ENCODE results near the gene SPZ1. TPM values are rescaled to one million over a fixed set of nuclear protein-coding genes. Genes with fewer than 3 reads are reported as not detected.

The SPZ1 gene
- total RNA-seq, 1 experiment from 2014 or later = not detected

DNA sequence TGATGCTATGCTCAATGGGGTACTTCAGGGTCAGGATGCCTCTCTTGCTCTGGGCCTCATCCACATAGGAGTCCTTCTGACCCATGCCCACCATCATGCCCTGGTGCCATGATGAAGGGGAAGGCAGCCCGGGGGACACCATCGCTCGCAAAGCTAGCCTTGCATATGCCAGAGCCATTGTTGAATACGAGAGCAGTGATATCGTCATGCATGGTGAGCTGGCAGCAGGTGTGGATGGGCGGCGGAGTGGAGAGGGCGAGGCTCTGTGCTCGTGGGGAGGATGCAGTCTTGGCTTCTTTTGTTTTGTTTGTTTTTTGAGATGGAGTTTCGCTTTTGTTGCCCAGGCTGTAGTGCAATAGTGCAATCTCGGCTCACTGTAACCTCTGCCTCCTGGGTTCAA is 17.2 kb upstream of the SPZ1 start:
- no peak overlapping the region for H3K4me3 ChIP-seq (ENCODE audit: low read depth, low read length)
- no peaks in the 10 kb centered on the region for H3K36me3 ChIP-seq (ENCODE audit: control insufficient read depth, insufficient read depth, low read length)
- H3K27me3 ChIP-seq (replicated peaks; ENCODE audit: control insufficient read depth, insufficient read depth, low read length) = no peaks in the 10 kb centered on the region
- Mint-ChIP-seq H3K9me3 (ENCODE audit: unreplicated experiment) (no peaks in the 10 kb centered on the region), H3K27me3 (ENCODE audit: insufficient read depth, unreplicated experiment) (no peaks in the 10 kb centered on the region), H3K4me1 (ENCODE audit: low read depth, unreplicated experiment) (no peaks in the 10 kb centered on the region), H3K36me3 (ENCODE audit: insufficient read depth, unreplicated experiment) (no peaks in the 10 kb centered on the region), H3K4me3 (ENCODE audit: unreplicated experiment) (no peak overlapping the region), H3K27ac (ENCODE audit: unreplicated experiment) (no peak overlapping the region)
- intact Hi-C loops (cut with micrococcal nuclease; ENCODE audit: unreplicated experiment) = no loop called here
- ChIA-PET CTCF (no interaction called here), POLR2A (no interaction called here)
- no peak for DNase-seq
- no TSS peak for BruUV-seq (replicated peaks)
- H3K4me1 ChIP-seq = peaks cover 5% of the 10 kb centered on the region
- TF ChIP-seq, protein P1, sequence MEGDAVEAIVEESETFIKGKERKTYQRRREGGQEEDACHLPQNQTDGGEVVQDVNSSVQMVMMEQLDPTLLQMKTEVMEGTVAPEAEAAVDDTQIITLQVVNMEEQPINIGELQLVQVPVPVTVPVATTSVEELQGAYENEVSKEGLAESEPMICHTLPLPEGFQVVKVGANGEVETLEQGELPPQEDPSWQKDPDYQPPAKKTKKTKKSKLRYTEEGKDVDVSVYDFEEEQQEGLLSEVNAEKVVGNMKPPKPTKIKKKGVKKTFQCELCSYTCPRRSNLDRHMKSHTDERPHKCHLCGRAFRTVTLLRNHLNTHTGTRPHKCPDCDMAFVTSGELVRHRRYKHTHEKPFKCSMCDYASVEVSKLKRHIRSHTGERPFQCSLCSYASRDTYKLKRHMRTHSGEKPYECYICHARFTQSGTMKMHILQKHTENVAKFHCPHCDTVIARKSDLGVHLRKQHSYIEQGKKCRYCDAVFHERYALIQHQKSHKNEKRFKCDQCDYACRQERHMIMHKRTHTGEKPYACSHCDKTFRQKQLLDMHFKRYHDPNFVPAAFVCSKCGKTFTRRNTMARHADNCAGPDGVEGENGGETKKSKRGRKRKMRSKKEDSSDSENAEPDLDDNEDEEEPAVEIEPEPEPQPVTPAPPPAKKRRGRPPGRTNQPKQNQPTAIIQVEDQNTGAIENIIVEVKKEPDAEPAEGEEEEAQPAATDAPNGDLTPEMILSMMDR (IDR thresholded peaks at IDR 0.05; ENCODE audit: insufficient read depth in 1 of 2, low read depth in 1 of 2, low read length in 1 of 2, severe bottlenecking in 1 of 2, unreplicated experiment in 1 of 2) = no peak
- no peaks in the 10 kb centered on the region for H3K9me3 ChIP-seq

DNA sequence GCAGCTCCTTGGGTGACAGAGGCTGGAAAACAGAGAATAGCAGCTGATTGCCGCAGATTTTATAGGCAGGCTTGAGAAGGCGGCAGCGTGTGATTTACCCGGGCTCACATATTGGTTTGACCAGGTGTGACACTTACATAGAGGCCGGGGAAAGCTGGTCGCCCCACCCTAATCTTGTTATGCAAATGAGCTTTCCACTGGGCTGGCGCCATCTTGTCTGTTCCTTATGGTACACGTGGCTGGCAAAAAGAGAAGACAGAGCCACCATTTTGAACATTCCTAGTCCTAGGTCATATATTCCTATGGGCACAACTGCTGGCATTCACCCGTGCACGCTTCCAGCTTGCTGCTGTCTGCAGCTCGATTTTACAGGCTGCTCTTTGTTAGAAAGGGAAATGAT is 11.3 kb upstream of the SPZ1 start:
- ChIA-PET POLR2A (no interaction called here), CTCF (interaction anchor here (0.6 to 1.6 kb wide), 3 partner anchors 217 to 307 kb away, joined by 3 to 6 read pairs (median 4); no protein-coding TSS in a partner anchor)
- intact Hi-C loops (cut with micrococcal nuclease; ENCODE audit: unreplicated experiment) = no loop called here

DNA sequence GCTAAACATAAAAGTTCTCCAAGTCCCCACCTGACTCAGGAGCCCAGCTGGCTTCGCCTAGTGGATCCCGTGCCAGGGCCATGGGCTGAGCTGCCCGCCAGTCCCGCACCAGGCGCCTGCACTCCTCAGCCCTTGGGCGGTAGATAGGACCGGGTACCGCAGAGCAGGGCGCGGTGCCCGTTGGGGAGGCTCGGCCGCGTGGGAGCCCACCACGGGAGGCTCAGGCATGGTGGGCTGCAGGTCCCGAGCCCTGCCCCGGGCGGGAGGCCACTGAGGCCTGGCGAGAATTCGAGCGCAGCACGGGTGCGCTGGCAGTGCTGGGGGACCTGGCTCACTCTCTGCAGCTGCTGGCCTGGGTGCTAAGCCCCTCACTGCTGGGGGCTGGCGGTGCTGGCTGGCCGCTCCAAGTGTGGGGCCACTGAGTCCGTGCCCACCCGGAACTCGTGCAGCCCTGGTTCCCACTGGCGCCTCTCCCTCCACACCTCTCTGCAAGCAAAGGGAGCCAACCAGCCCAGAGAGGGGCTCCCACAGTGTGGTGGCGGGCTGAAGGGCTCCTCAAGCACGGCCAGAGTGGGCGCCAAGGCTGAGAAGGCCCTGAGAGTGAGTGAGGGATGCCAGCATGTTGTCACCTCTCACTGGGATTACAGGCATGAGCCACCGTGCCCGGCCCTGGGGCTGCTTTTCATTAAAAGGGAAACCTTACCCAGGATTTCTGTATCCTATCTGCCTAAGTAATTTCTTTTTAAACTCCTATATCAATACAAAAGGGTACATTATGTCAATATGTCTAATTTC is 9.7 kb upstream of the SPZ1 start:
- Histone ChIP-seq H3K9me3 (0 out of 2 replicates have a peak, but pooled peaks cover 10% of the 10 kb centered on the region), H3K36me3 (ENCODE audit: control insufficient read depth, insufficient read depth, low read length) (no peaks in the 10 kb centered on the region), H3K27me3 (replicated peaks; ENCODE audit: control insufficient read depth, insufficient read depth, low read length) (no peaks in the 10 kb centered on the region), H3K4me3 (ENCODE audit: low read depth, low read length) (no peak overlapping the region), H3K4me1 (peaks cover 5% of the 10 kb centered on the region)
- POLR2A ChIA-PET = no interaction called here
- no peak overlapping the region for H3K27ac Mint-ChIP-seq (ENCODE audit: unreplicated experiment)
- no TSS peak for BruUV-seq (replicated peaks)
- H3K36me3 Mint-ChIP-seq (ENCODE audit: insufficient read depth, unreplicated experiment) = no peaks in the 10 kb centered on the region
- H3K9me3 Mint-ChIP-seq (ENCODE audit: unreplicated experiment) = peaks cover 9% of the 10 kb centered on the region
- DNase-seq = no peak
- H3K27me3 Mint-ChIP-seq (ENCODE audit: insufficient read depth, unreplicated experiment) = no peaks in the 10 kb centered on the region
- intact Hi-C loops (cut with micrococcal nuclease; ENCODE audit: unreplicated experiment) = no loop called here
- no peak overlapping the region for H3K4me3 Mint-ChIP-seq (ENCODE audit: unreplicated experiment)
- CTCF ChIA-PET = no interaction called here
- TF ChIP-seq, protein P1 (IDR thresholded peaks at IDR 0.05; ENCODE audit: insufficient read depth in 1 of 2, low read depth in 1 of 2, low read length in 1 of 2, severe bottlenecking in 1 of 2, unreplicated experiment in 1 of 2) = no peak
- H3K4me1 Mint-ChIP-seq (ENCODE audit: low read depth, unreplicated experiment) = no peaks in the 10 kb centered on the region

More for the DNA sequence above, 11.3 kb upstream of the SPZ1 start:
- no peaks in the 10 kb centered on the region for H3K27me3 ChIP-seq (replicated peaks; ENCODE audit: control insufficient read depth, insufficient read depth, low read length)
- Mint-ChIP-seq H3K27ac (ENCODE audit: unreplicated experiment) (no peak overlapping the region), H3K9me3 (ENCODE audit: unreplicated experiment) (peaks cover 9% of the 10 kb centered on the region), H3K4me3 (ENCODE audit: unreplicated experiment) (no peak overlapping the region), H3K36me3 (ENCODE audit: insufficient read depth, unreplicated experiment) (no peaks in the 10 kb centered on the region), H3K27me3 (ENCODE audit: insufficient read depth, unreplicated experiment) (no peaks in the 10 kb centered on the region), H3K4me1 (ENCODE audit: low read depth, unreplicated experiment) (no peaks in the 10 kb centered on the region)
- TF ChIP-seq, protein P1 (IDR thresholded peaks at IDR 0.05; ENCODE audit: insufficient read depth in 1 of 2, low read depth in 1 of 2, low read length in 1 of 2, severe bottlenecking in 1 of 2, unreplicated experiment in 1 of 2) = no peak
- no peak overlapping the region for H3K4me3 ChIP-seq (ENCODE audit: low read depth, low read length)
- peaks cover 5% of the 10 kb centered on the region for H3K4me1 ChIP-seq
- no peak for DNase-seq
- H3K36me3 ChIP-seq (ENCODE audit: control insufficient read depth, insufficient read depth, low read length) = no peaks in the 10 kb centered on the region
- H3K9me3 ChIP-seq = 0 out of 2 replicates have a peak, but pooled peaks cover 10% of the 10 kb centered on the region
- BruUV-seq (replicated peaks) = no TSS peak

All from Caco-2 (cell line).